GM18858 (cell line): ENCODE results near the gene MPHOSPH9.

Experiments
- ATAC-seq: cut with Tn5 transposase; IDR thresholded peaks from one replicate; pipeline ENCODE4 v1.9.1; 2021; ENCODE audit not compliant: unreplicated experiment

MPHOSPH9 gene

DNA sequence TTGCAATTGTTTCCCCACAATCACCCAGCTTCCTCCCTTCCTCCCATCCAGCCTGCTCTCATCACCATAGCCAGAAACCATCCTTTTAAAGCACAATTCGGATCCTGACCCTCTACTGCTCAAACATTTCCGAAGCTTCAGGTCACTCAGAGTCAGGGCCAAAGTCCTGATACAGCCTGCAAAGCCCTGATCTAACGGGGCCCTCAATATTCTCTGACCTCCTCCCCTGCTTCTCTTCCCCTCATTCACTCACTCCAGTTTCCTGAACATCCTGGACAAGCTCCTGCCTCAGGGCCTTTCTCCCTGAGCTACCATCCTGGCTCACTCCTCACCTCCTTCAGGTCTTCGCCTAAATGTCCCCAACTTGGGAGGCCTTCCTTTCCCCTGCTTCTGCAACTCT lies 128.1 kb downstream of the MPHOSPH9 start:
- ATAC-seq: no peak
